ENCODE data around the gene ADCY9.

ADCY9 gene

GRCh38 chr16:4003576-4003975 is 112.7 kb downstream of the ADCY9 start:
- DNase-seq (ENCODE audit: low read depth in 2 of 2) = no peak

GRCh38 chr16:4003166-4003565 is 113.1 kb downstream of the ADCY9 start:
- DNase-seq (ENCODE audit: low read depth in 2 of 2) = no peak

GRCh38 chr16:4002121-4002520 is 114.1 kb downstream of the ADCY9 start:
- no peak for DNase-seq (ENCODE audit: low read depth in 2 of 2)

- no peak for DNase-seq (ENCODE audit: low read depth in 2 of 2)
Measured at GRCh38 chr16:3999479-4000325, 116.5 kb downstream of the ADCY9 start.

- DNase-seq (ENCODE audit: low read depth in 2 of 2) = no peak
Measured at GRCh38 chr16:3998793-3999478, 117.3 kb downstream of the ADCY9 start.

- no peak for DNase-seq (ENCODE audit: low read depth in 2 of 2)
Measured at GRCh38 chr16:3997231-3997841, 118.9 kb downstream of the ADCY9 start.

- no peak for DNase-seq (ENCODE audit: low read depth in 2 of 2)
Measured at GRCh38 chr16:3995001-3995400, 121.2 kb downstream of the ADCY9 start.

GRCh38 chr16:3993052-3993785 is 123.0 kb downstream of the ADCY9 start:
- no peak for DNase-seq (ENCODE audit: low read depth in 2 of 2)

GRCh38 chr16:3992297-3993051 is 123.8 kb downstream of the ADCY9 start:
- DNase-seq (ENCODE audit: low read depth in 2 of 2) = no peak

- no peak for DNase-seq (ENCODE audit: low read depth in 2 of 2)
Measured at GRCh38 chr16:3988824-3989223, 127.4 kb downstream of the ADCY9 start.

- no peak for DNase-seq (ENCODE audit: low read depth in 2 of 2)
Measured at GRCh38 chr16:3988011-3988410, 128.2 kb downstream of the ADCY9 start.

GRCh38 chr16:3987231-3987630 is 129.0 kb downstream of the ADCY9 start:
- no peak for DNase-seq (ENCODE audit: low read depth in 2 of 2)

GRCh38 chr16:3986235-3986544 is 130.1 kb downstream of the ADCY9 start:
- no peak for DNase-seq (ENCODE audit: low read depth in 2 of 2)

- DNase-seq (ENCODE audit: low read depth in 2 of 2) = no peak
Measured at GRCh38 chr16:3984111-3985060, 131.9 kb downstream of the ADCY9 start.

- DNase-seq (ENCODE audit: low read depth in 2 of 2) = peak in 1 of 2 donors; percentile 7
Measured at GRCh38 chr16:3983081-3983520, 133.1 kb downstream of the ADCY9 start.

- DNase-seq (ENCODE audit: low read depth in 2 of 2) = no peak
Measured at GRCh38 chr16:3982216-3982615, 134.0 kb downstream of the ADCY9 start.

GRCh38 chr16:3980253-3981111 is 135.8 kb downstream of the ADCY9 start:
- no peak for DNase-seq (ENCODE audit: low read depth in 2 of 2)

- DNase-seq (ENCODE audit: low read depth in 2 of 2) = no peak
Measured at GRCh38 chr16:3979518-3979917, 136.7 kb downstream of the ADCY9 start.

GRCh38 chr16:3979070-3979469 is 137.2 kb downstream of the ADCY9 start:
- no peak for DNase-seq (ENCODE audit: low read depth in 2 of 2)

Data from stimulated activated CD8-positive, alpha-beta memory T cell treated with anti-CD3 and anti-CD28 coated beads, Interleukin-15, amount 100 ng/mL, for 4 hours (primary cell).